ENCODE results near the gene HEATR5A. TPM values are rescaled to one million over a fixed set of nuclear protein-coding genes. Genes with fewer than 3 reads are reported as not detected.

Gene HEATR5A
- total and polyA plus RNA-seq, 9 of the 15 experiments (the other 6 are each of a cell fraction or from before 2014, with no cell fraction given), result 8.0 to 50.9 (median 23.0) TPM

GRCh38 chr14:31291210-31291609, 129.1 kb downstream of the HEATR5A start:
- Histone ChIP-seq H3K27ac (ENCODE audit: extremely low read depth, low read depth, low read length) (no peak overlapping the region), H3K79me2 (ENCODE audit: control insufficient read depth, insufficient read depth, low read length) (no peaks in the 10 kb centered on the region), H3K4me2 (ENCODE audit: insufficient read depth, low read length) (no peak overlapping the region), H4K20me1 (replicated peaks; ENCODE audit: control insufficient read depth, insufficient read depth, low read length) (no peaks in the 10 kb centered on the region), H2AFZ (ENCODE audit: low read depth, low read length) (no peak overlapping the region), H3K9me3 (replicated peaks; ENCODE audit: control insufficient read depth, insufficient read depth, low read depth, low read length) (no peaks in the 10 kb centered on the region), H3K9me1 (ENCODE audit: control insufficient read depth, insufficient read depth, low read length) (no peaks in the 10 kb centered on the region), H3K4me3 (no peak overlapping the region), H3K4me1 (replicated peaks in 1 of 2; ENCODE audit: control insufficient read depth in 2 of 2, insufficient read depth in 2 of 2, low read length in 2 of 2) (no peaks in the 10 kb centered on the region; a peak in 1 of 5 replicates), H3K9ac (ENCODE audit: insufficient read depth in 1 of 2, low read depth in 2 of 2, low read length in 2 of 2) (no peak overlapping the region), H3K27me3 (ENCODE audit: control insufficient read depth in 2 of 2, insufficient read depth in 2 of 2, low read length in 2 of 2) (no peaks in the 10 kb centered on the region), H3K36me3 (ENCODE audit: control insufficient read depth, insufficient read depth, low read length) (0 out of 3 replicates have a peak, but pooled peaks cover 3% of the 10 kb centered on the region)
- no TSS peak for BruUV-seq (replicated peaks)
- no peak for ATAC-seq
- FAIRE-seq, result no peak
- DNase-seq (ENCODE audit: extremely low read depth in 1 of 4, low spot score in 3 of 4), result no peak
- intact Hi-C loops (cut with micrococcal nuclease) (no loop called here), in situ Hi-C loops (cut with MboI) (no loop called here)
- ChIA-PET POLR2A (interaction anchor here (0.5 kb wide), 1 partner anchor 139 kb away, joined by 3 read pairs; no protein-coding TSS in a partner anchor), CTCF (ENCODE audit: low intra/inter-chr PET ratio) (no interaction called here)
- TF ChIP-seq THRA (IDR thresholded peaks at IDR 0.05), result no peak
- TF ChIP-seq RBBP5 (IDR thresholded peaks at IDR 0.05; ENCODE audit: borderline replicate concordance, insufficient read depth, low read length, poor library complexity, severe bottlenecking), result no peak
- TF ChIP-seq NUFIP1 (IDR thresholded peaks at IDR 0.05; ENCODE audit: partially characterized antibody), result no peak
- no peak for TF ChIP-seq NEUROD1 (IDR thresholded peaks at IDR 0.05; ENCODE audit: borderline replicate concordance, low read depth, low read length, partially characterized antibody)
- no peak for TF ChIP-seq KHSRP (IDR thresholded peaks at IDR 0.05)
- no peak for TF ChIP-seq DEAF1 (CRISPR knock-in tag; IDR thresholded peaks at IDR 0.05)
- TF ChIP-seq NRF1 (conservative IDR thresholded peaks at IDR 0.05 in 1 of 2, IDR thresholded peaks at IDR 0.05 in 1 of 2), result no peak
- TF ChIP-seq BMI1 (IDR thresholded peaks at IDR 0.05; ENCODE audit: low read length), result no peak
- no peak for TF ChIP-seq KDM4B (IDR thresholded peaks at IDR 0.05; ENCODE audit: borderline replicate concordance in 2 of 2, low read depth in 1 of 2)
- TF ChIP-seq ZNF507 (tag; conservative IDR thresholded peaks at IDR 0.05), result no peak
- no peak for TF ChIP-seq SMAD2 (IDR thresholded peaks at IDR 0.05; ENCODE audit: low read depth, low read length)
- TF ChIP-seq FOXP4 (CRISPR knock-in tag; IDR thresholded peaks at IDR 0.05; ENCODE audit: borderline replicate concordance), result no peak
- TF ChIP-seq MTA2 (IDR thresholded peaks at IDR 0.05; ENCODE audit: low read depth), result no peak
- TF ChIP-seq ZC3H4 (CRISPR knock-in tag; IDR thresholded peaks at IDR 0.05; ENCODE audit: borderline replicate concordance), result no peak
- TF ChIP-seq MXD1 (CRISPR knock-in tag; IDR thresholded peaks at IDR 0.05; ENCODE audit: borderline replicate concordance, poor library complexity, severe bottlenecking), result no peak
